ENCODE data around the gene CCDC146.

DNA sequence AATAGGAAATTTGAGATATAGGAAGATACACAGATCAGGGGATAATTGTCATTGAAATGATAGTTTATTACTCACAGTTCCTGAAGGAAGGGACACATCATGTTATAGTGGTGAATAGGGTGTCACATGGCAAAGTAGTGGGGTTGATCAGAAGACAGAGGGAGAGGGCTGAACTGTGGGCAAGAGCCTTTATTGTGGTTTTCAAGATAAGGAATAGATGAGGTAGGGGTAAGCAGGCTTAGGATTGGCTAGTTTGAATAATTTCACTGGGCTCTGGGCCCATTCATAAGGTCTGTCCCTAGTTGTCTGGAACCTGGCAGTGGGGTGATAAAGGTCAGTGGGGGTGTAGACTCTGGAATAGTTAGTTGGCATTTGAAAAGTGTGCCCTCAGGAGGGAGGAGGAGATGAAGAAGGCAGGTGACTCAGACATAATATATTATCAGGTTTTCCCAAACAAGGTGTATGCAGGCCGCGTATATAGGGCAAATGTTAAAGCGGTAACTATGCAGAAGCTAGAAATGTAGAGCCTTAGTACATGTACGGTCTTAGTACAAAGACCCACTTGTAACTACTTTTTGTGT, 58.7 kb downstream of the CCDC146 start:
- no peak for TF ChIP-seq POLR2A (IDR thresholded peaks at IDR 0.05; ENCODE audit: low read length)
- TF ChIP-seq GATA1 (IDR thresholded peaks at IDR 0.05; ENCODE audit: low read depth, low read length): no peak

All from erythroblast (primary cell).